PC-9 (cell line): ENCODE data around the gene UBASH3A. TPM values are rescaled to one million over a fixed set of nuclear protein-coding genes. Genes with fewer than 3 reads are reported as not detected.

Experiments used
- BruUV-seq: library from RNA; stranded (reverse); fragments of 400-500 nt; replicated peaks from 2 replicates; lab custom pipeline; 2021; lab: Mats Ljungman, UMichigan
- CTCF ChIA-PET: fragments of 300-600 bp; sonication (Branson Sonifier 250); formaldehyde crosslinking; loops from one replicate; lab custom pipeline; 2022; ENCODE audit warnings: antibody characterized with exemption; lab: Charles Lee
- POLR2A ChIA-PET: fragments of 300-600 bp; sonication (Branson Sonifier 250); formaldehyde crosslinking; loops from one replicate; lab custom pipeline; 2022; ENCODE audit warnings: antibody characterized with exemption; ENCODE audit not compliant: unreplicated experiment; lab: Charles Lee
- DNase-seq, 2 experiments: peaks; one replicate each; pipeline versions ENCODE4 v3.0.0 to v3.0.0-alpha.2; 2015 to 2022; ENCODE audit warnings: mixed read lengths in 1 of 2
- H2AFZ ChIP-seq: fragments of 200-600 bp; sonication (generic); 2 replicates; pipeline ENCODE4 v1.8.1; 2017; ENCODE audit warnings: antibody characterized with exemption
- H3F3A ChIP-seq: fragments of 200-600 bp; sonication (generic); 2 replicates; pipeline ENCODE4 v1.8.1; 2017; ENCODE audit warnings: antibody characterized with exemption, mild to moderate bottlenecking, low read depth; ENCODE audit not compliant: insufficient read depth
- H3K27ac ChIP-seq: fragments of 200-600 bp; sonication (generic); 2 replicates; pipeline ENCODE4 v1.6.1; 2016; ENCODE audit warnings: mixed run types
- H3K27me3 ChIP-seq: fragments of 200-600 bp; sonication (generic); 2 replicates; pipeline ENCODE4 v1.6.1; 2016; ENCODE audit warnings: low read depth, mixed run types; ENCODE audit not compliant: insufficient read depth
- H3K36me3 ChIP-seq: fragments of 200-600 bp; sonication (generic); 2 replicates; pipeline ENCODE4 v1.6.1; 2016; ENCODE audit warnings: low read depth, mixed run types
- H3K4me1 ChIP-seq: fragments of 200-600 bp; sonication (generic); replicated peaks from 2 replicates; pipeline ENCODE4 v1.6.1; 2016; ENCODE audit warnings: mixed run types; ENCODE audit not compliant: insufficient read depth
- H3K4me2 ChIP-seq: fragments of 200-600 bp; sonication (generic); 2 replicates; pipeline ENCODE4 v1.6.1; 2017; ENCODE audit warnings: mixed run types
- H3K4me3 ChIP-seq: fragments of 200-600 bp; sonication (generic); 2 replicates; pipeline ENCODE4 v1.6.1; 2016; ENCODE audit warnings: mixed run types
- H3K79me2 ChIP-seq: fragments of 200-600 bp; sonication (generic); 2 replicates; pipeline ENCODE4 v1.6.1; 2017; ENCODE audit warnings: low read depth, mixed run types
- H3K9me2 ChIP-seq: fragments of 200-600 bp; sonication (generic); 2 replicates; pipeline ENCODE4 v1.8.1; 2017; ENCODE audit warnings: mild to moderate bottlenecking; ENCODE audit not compliant: insufficient read depth
- H3K9me3 ChIP-seq: fragments of 200-600 bp; sonication (generic); 2 replicates; pipeline ENCODE4 v1.8.1; 2016; ENCODE audit warnings: low read depth; ENCODE audit not compliant: insufficient read depth
- H4K20me1 ChIP-seq: fragments of 200-600 bp; sonication (generic); 2 replicates; pipeline ENCODE4 v1.8.1; 2017; ENCODE audit not compliant: insufficient read depth
- CTCF ChIP-seq: fragments of 200-600 bp; sonication (generic); conservative IDR thresholded peaks from 2 replicates; pipeline ENCODE4 v1.6.1; 2017; ENCODE audit warnings: mixed run types, antibody characterized with exemption, mild to moderate bottlenecking, moderate library complexity
- EZH2 ChIP-seq: fragments of 200-600 bp; sonication (generic); IDR thresholded peaks from 2 replicates; pipeline ENCODE4 v1.8.0; 2017; ENCODE audit warnings: antibody characterized with exemption, low read depth
- intact Hi-C: fragments of 100-400 bp; cut with micrococcal nuclease; formaldehyde crosslinking; loops from one replicate; pipeline ENCODE4 v1.10.0; 2022; ENCODE audit not compliant: unreplicated experiment
- total RNA-seq: library from RNA; stranded (reverse); gene quantifications from 2 replicates; pipeline ENCODE4 v1.2.3, GENCODE V29; 2021

Gene UBASH3A
- total RNA-seq, 1 experiment from 2014 or later: not detected

- Histone ChIP-seq H3F3A (no peaks in the 10 kb centered on the region), H3K9me2 (no peaks in the 10 kb centered on the region), H3K4me1 (no peaks in the 10 kb centered on the region), H3K27ac (no peak overlapping the region), H3K9me3 (no peaks in the 10 kb centered on the region), H3K27me3 (no peaks in the 10 kb centered on the region), H3K79me2 (no peaks in the 10 kb centered on the region), H3K36me3 (no peaks in the 10 kb centered on the region), H2AFZ (no peak overlapping the region), H3K4me2 (no peak overlapping the region), H4K20me1 (no peaks in the 10 kb centered on the region), H3K4me3 (no peak overlapping the region)
- intact Hi-C loops: no loop called here
- DNase-seq: no peak
- POLR2A ChIA-PET: no interaction called here
- BruUV-seq: no TSS peak
- CTCF ChIA-PET: no interaction called here
- TF ChIP-seq CTCF: no peak
- TF ChIP-seq EZH2: no peak
Observed at GRCh38 chr21:42375506-42375905, 28.2 kb upstream of the UBASH3A start.

GRCh38 chr21:42375966-42376337 lies 27.8 kb upstream of the UBASH3A start:
- no peak overlapping the region for H2AFZ ChIP-seq
- H3F3A ChIP-seq: no peaks in the 10 kb centered on the region
- no peaks in the 10 kb centered on the region for H3K9me3 ChIP-seq
- no peaks in the 10 kb centered on the region for H3K9me2 ChIP-seq
- no peak for DNase-seq
- intact Hi-C loops: no loop called here
- no peaks in the 10 kb centered on the region for H4K20me1 ChIP-seq
- H3K27me3 ChIP-seq: no peaks in the 10 kb centered on the region
- TF ChIP-seq EZH2: no peak
- H3K4me2 ChIP-seq: no peak overlapping the region
- H3K27ac ChIP-seq: no peak overlapping the region
- POLR2A ChIA-PET: no interaction called here
- CTCF ChIA-PET: no interaction called here
- no peaks in the 10 kb centered on the region for H3K4me1 ChIP-seq
- no peaks in the 10 kb centered on the region for H3K79me2 ChIP-seq
- H3K4me3 ChIP-seq: no peak overlapping the region
- no peaks in the 10 kb centered on the region for H3K36me3 ChIP-seq
- BruUV-seq: no TSS peak

- no peak for DNase-seq
- H4K20me1 ChIP-seq: no peaks in the 10 kb centered on the region
- no peaks in the 10 kb centered on the region for H3K9me2 ChIP-seq
- no peaks in the 10 kb centered on the region for H3K27me3 ChIP-seq
- intact Hi-C loops: no loop called here
- no peaks in the 10 kb centered on the region for H3F3A ChIP-seq
- no peaks in the 10 kb centered on the region for H3K36me3 ChIP-seq
- ChIA-PET POLR2A (no interaction called here), CTCF (interaction anchor here (0.6 kb wide), 1 partner anchor 58 kb away, joined by 4 read pairs; no protein-coding TSS in a partner anchor)
- TF ChIP-seq CTCF: no peak
- TF ChIP-seq EZH2: no peak
- H3K27ac ChIP-seq: no peak overlapping the region
- H3K4me1 ChIP-seq: no peaks in the 10 kb centered on the region
- H3K4me2 ChIP-seq: no peak overlapping the region
- H2AFZ ChIP-seq: no peak overlapping the region
- H3K79me2 ChIP-seq: no peaks in the 10 kb centered on the region
- no peaks in the 10 kb centered on the region for H3K9me3 ChIP-seq
- no TSS peak for BruUV-seq
- H3K4me3 ChIP-seq: no peak overlapping the region
Observed at GRCh38 chr21:42376338-42376982, 27.2 kb upstream of the UBASH3A start.
